OCI-LY7 (cell line): Measurements from ENCODE around the gene RBM20.

Experiments used
- CTCF ChIP-seq: fragments of 200-600 bp; sonication (generic); conservative IDR thresholded peaks from 2 replicates; pipeline ENCODE4 v1.5.1; 2014; ENCODE audit warnings: mild to moderate bottlenecking, antibody characterized with exemption, low read length, moderate library complexity, mixed read lengths
- EZH2phosphoT487 ChIP-seq: fragments of 200-600 bp; sonication (generic); IDR thresholded peaks from 2 replicates; pipeline ENCODE4 v1.6.1; 2018; ENCODE audit warnings: low read depth, borderline replicate concordance, mild to moderate bottlenecking, mixed run types, antibody characterized with exemption, low read length, moderate library complexity, mixed read lengths

DNA sequence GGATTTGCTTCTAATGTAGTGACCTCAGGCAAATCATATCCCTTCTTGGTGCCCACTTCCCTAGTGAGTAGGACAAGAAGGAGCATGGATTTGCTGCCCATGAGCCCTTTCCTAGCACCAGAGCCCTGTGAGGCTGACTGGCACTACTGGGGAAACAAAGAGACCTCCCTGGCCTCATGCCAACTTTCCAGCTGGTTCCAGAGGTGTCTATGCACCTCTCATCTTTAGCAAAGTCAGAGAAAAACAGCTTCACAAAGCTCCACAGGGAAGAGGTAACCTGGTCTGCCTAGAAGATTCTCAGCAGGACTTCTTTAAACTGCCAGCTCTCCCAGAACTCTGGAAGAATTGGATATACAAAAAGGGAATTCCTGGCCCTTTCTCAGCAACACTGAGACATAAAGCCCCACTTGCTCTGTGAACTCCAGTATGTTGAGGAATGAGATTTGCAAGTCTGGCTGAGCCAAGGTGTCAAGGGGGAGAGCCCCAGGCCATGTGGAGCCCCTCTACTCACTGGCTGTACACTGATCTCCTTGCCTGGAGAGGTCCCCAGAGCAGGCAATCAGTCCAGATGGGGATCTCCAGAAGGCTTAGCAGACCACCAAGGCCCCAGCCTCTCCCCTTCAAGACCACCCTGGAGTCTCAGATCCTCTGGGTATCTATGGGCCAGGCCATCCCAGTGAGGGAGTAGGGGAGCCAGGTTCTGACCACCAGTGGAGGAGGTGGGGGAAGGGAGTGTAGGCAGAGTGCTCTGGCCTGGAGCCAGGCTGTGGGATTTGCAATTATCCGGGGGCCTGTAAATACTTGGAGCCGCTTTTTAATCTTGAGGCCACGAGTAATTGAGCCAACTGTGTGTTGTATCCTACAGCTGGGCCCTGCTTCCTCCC is 24.4 kb upstream of the RBM20 start:
- TF ChIP-seq CTCF (no peak), EZH2phosphoT487 (no peak)
